H9 (cell line): ENCODE data around the gene ENTPD6. TPM values are rescaled to one million over a fixed set of nuclear protein-coding genes. Genes with fewer than 3 reads are reported as not detected.
A peak's percentile ranks its signal among the peaks of the same experiment; 100 is the strongest.

Experiments
- DNase-seq: peaks from one replicate; pipeline ENCODE4 v3.0.0-alpha.2; 2017
- H2AFZ ChIP-seq: one replicate; pipeline ENCODE4 v1.6.1; 2013; ENCODE audit warnings: mild to moderate bottlenecking, low read length, control low read depth, moderate library complexity
- H2AK5ac ChIP-seq: 2 replicates; pipeline ENCODE4 v1.6.1; 2013; ENCODE audit warnings: low read length, control low read depth, mixed read lengths; ENCODE audit not compliant: insufficient read length
- H2BK120ac ChIP-seq: one replicate; pipeline ENCODE4 v1.6.1; 2013; ENCODE audit warnings: low read depth, mild to moderate bottlenecking, low read length, control low read depth, inconsistent platforms; ENCODE audit not compliant: poor library complexity, severe bottlenecking
- H2BK12ac ChIP-seq: 2 replicates; pipeline ENCODE4 v1.6.1; 2013; ENCODE audit warnings: low read length, control low read depth, mixed read lengths, low read depth; ENCODE audit not compliant: insufficient read length
- H2BK15ac ChIP-seq: 2 replicates; pipeline ENCODE4 v1.6.1; 2013; ENCODE audit warnings: low read depth, low read length, control low read depth
- H2BK20ac ChIP-seq: one replicate; pipeline ENCODE4 v1.6.1; 2013; ENCODE audit warnings: low read depth, mild to moderate bottlenecking, low read length, control low read depth, inconsistent platforms; ENCODE audit not compliant: poor library complexity, severe bottlenecking
- H2BK5ac ChIP-seq: 2 replicates; pipeline ENCODE4 v1.6.1; 2013; ENCODE audit warnings: low read length, control low read depth, mixed read lengths; ENCODE audit not compliant: insufficient read length
- H3K14ac ChIP-seq: 2 replicates; pipeline ENCODE4 v1.6.1; 2013; ENCODE audit warnings: low read length, control low read depth; ENCODE audit not compliant: insufficient read depth
- H3K18ac ChIP-seq: 2 replicates; pipeline ENCODE4 v1.6.1; 2013; ENCODE audit warnings: low read depth, mild to moderate bottlenecking, mixed read lengths, low read length, control low read depth; ENCODE audit not compliant: insufficient read length
- H3K23ac ChIP-seq: 2 replicates; pipeline ENCODE4 v1.6.1; 2013; ENCODE audit warnings: low read length, control low read depth, mixed read lengths, low read depth; ENCODE audit not compliant: insufficient read length
- H3K23me2 ChIP-seq: 2 replicates; pipeline ENCODE4 v1.6.1; 2013; ENCODE audit warnings: low read depth, mild to moderate bottlenecking, mixed read lengths, low read length, control low read depth; ENCODE audit not compliant: insufficient read length, poor library complexity, severe bottlenecking
- H3K27ac ChIP-seq: 2 replicates; pipeline ENCODE4 v1.5.1; 2013; ENCODE audit warnings: low read length, control low read depth, mixed read lengths, low read depth; ENCODE audit not compliant: insufficient read length
- H3K27me3 ChIP-seq: 2 replicates; pipeline ENCODE4 v1.6.1; 2013; ENCODE audit warnings: low read length, control low read depth, inconsistent platforms; ENCODE audit not compliant: insufficient read depth
- H3K4ac ChIP-seq: 2 replicates; pipeline ENCODE4 v1.6.1; 2013; ENCODE audit warnings: low read depth, mild to moderate bottlenecking, control low read depth, inconsistent platforms, low read length, moderate library complexity
- H3K4me1 ChIP-seq: 2 replicates; pipeline ENCODE4 v1.6.1; 2013; ENCODE audit warnings: low read length, control low read depth, inconsistent platforms; ENCODE audit not compliant: insufficient read depth
- H3K4me2 ChIP-seq: 2 replicates; pipeline ENCODE4 v1.6.1; 2013; ENCODE audit warnings: low read length, control low read depth, mixed read lengths; ENCODE audit not compliant: insufficient read length, insufficient read depth
- H3K56ac ChIP-seq: 2 replicates; pipeline ENCODE4 v1.6.1; 2013; ENCODE audit warnings: low read depth, mild to moderate bottlenecking, mixed read lengths, low read length, control low read depth; ENCODE audit not compliant: insufficient read length
- H3K79me1 ChIP-seq: 2 replicates; pipeline ENCODE4 v1.6.1; 2013; ENCODE audit warnings: low read depth, mild to moderate bottlenecking, moderate library complexity, low read length, control low read depth, inconsistent platforms; ENCODE audit not compliant: insufficient read depth, poor library complexity, severe bottlenecking
- H3K79me2 ChIP-seq: 2 replicates; pipeline ENCODE4 v1.6.1; 2013; ENCODE audit warnings: low read length, control low read depth, inconsistent platforms; ENCODE audit not compliant: insufficient read depth
- H3K9ac ChIP-seq: 2 replicates; pipeline ENCODE4 v1.6.1; 2013; ENCODE audit warnings: low read length, control low read depth, mixed read lengths; ENCODE audit not compliant: insufficient read length; ENCODE audit errors: extremely low read depth
- H3K9me3 ChIP-seq: one replicate; pipeline ENCODE4 v1.6.1; 2013; ENCODE audit warnings: low read depth, low read length, inconsistent platforms; ENCODE audit not compliant: control insufficient read depth
- H3T11ph ChIP-seq: one replicate; pipeline ENCODE4 v1.6.1; 2013; ENCODE audit warnings: mild to moderate bottlenecking, low read length, control low read depth, inconsistent platforms
- H4K20me1 ChIP-seq: one replicate; pipeline ENCODE4 v1.6.1; 2013; ENCODE audit not compliant: control insufficient read depth, insufficient read length, insufficient read depth
- H4K5ac ChIP-seq: 2 replicates; pipeline ENCODE4 v1.6.1; 2013; ENCODE audit warnings: low read depth, mild to moderate bottlenecking, mixed read lengths, low read length, control low read depth; ENCODE audit not compliant: insufficient read length
- H4K8ac ChIP-seq: replicated peaks from 2 replicates; pipeline ENCODE4 v1.6.1; 2013; ENCODE audit warnings: low read length, control low read depth, mixed read lengths, low read depth; ENCODE audit not compliant: insufficient read length
- H4K91ac ChIP-seq: 2 replicates; pipeline ENCODE4 v1.6.1; 2013; ENCODE audit warnings: low read depth, mild to moderate bottlenecking, moderate library complexity, mixed read lengths, low read length, control low read depth; ENCODE audit not compliant: insufficient read length
- H3K27ac Mint-ChIP-seq, 3 experiments: 2 replicates in 2 of 3; 3 replicates in 1 of 3; pipeline ENCODE4 v1.8.0; 2020 to 2021; ENCODE audit warnings: mixed read lengths in 3 of 3, mild to moderate bottlenecking in 1 of 3, moderate library complexity in 1 of 3
- H3K27me3 Mint-ChIP-seq: 2 replicates; pipeline ENCODE4 v1.8.0; 2021; ENCODE audit warnings: low read depth, mild to moderate bottlenecking, moderate library complexity, mixed read lengths
- H3K36me3 Mint-ChIP-seq, 3 experiments: 2 replicates in 2 of 3; 3 replicates in 1 of 3; pipeline ENCODE4 v1.8.0; 2020 to 2021; ENCODE audit warnings: low read depth in 3 of 3, mixed read lengths in 3 of 3; ENCODE audit not compliant: insufficient read depth in 1 of 3
- H3K4me1 Mint-ChIP-seq, 2 experiments: 2 replicates each; pipeline ENCODE4 v1.8.0; 2020; ENCODE audit warnings: mixed read lengths in 2 of 2
- H3K4me3 Mint-ChIP-seq, 2 experiments: 2 replicates in 1 of 2; 3 replicates in 1 of 2; pipeline ENCODE4 v1.8.0; 2020 to 2021; ENCODE audit warnings: mild to moderate bottlenecking in 2 of 2, mixed read lengths in 2 of 2, moderate library complexity in 1 of 2
- H3K9me3 Mint-ChIP-seq, 2 experiments: 2 replicates in 1 of 2; 3 replicates in 1 of 2; pipeline ENCODE4 v1.8.0; 2020; ENCODE audit warnings: mild to moderate bottlenecking in 2 of 2, mixed read lengths in 2 of 2, moderate library complexity in 1 of 2
- WGBS: extraction: QIAGEN DNeasy Blood & Tissue Kit; methylation state at CpG from one replicate; pipeline ENCODE4 v1.1.7; 2013; ENCODE audit warnings: missing lambda C conversion rate, low lambda C conversion rate, mixed read lengths; ENCODE audit not compliant: insufficient read length; ENCODE audit errors: extremely low coverage; 5-methylcytosine and 5-hydroxymethylcytosine counted together
- total RNA-seq: library from RNA; stranded (reverse); gene quantifications from 2 replicates; pipeline ENCODE4 v1.2.1, GENCODE V29; 2021
- TF ChIP-seq, protein P1 (sequence below): fragments of 200-600 bp; sonication (generic); conservative IDR thresholded peaks from 3 replicates; pipeline ENCODE4 v1.8.0; 2021; ENCODE audit warnings: antibody characterized with exemption, mild to moderate bottlenecking

Gene ENTPD6
- total RNA-seq, 1 experiment from 2014 or later = 57.4 TPM

- Histone ChIP-seq H3K4me2 (no peak overlapping the region), H4K20me1 (no peaks in the 10 kb centered on the region), H3K4me1 (no peaks in the 10 kb centered on the region), H3T11ph (no peak overlapping the region), H2AK5ac (no peak overlapping the region), H3K18ac (no peak overlapping the region), H2BK5ac (no peak overlapping the region), H3K23ac (no peak overlapping the region), H3K79me1 (no peaks in the 10 kb centered on the region), H4K91ac (no peak overlapping the region), H3K14ac (no peak overlapping the region), H2BK20ac (no peak overlapping the region), H2BK12ac (no peak overlapping the region), H2BK15ac (no peak overlapping the region), H3K27me3 (no peaks in the 10 kb centered on the region), H2BK120ac (no peak overlapping the region), H3K4ac (no peak overlapping the region), H2AFZ (no peak overlapping the region), H3K9me3 (no peaks in the 10 kb centered on the region), H4K5ac (no peak overlapping the region), H3K56ac (no peak overlapping the region), H3K27ac (no peak overlapping the region), H3K9ac (no peak overlapping the region), H3K23me2 (no peaks in the 10 kb centered on the region), H4K8ac (no peak overlapping the region), H3K79me2 (peaks cover 3% of the 10 kb centered on the region; the same call in 1 of the 2 replicates)
- Mint-ChIP-seq H3K27ac (no peak overlapping the region), H3K4me1 (peaks cover 0 to 10% of the 10 kb centered on the region in 2 experiments; a peak in 1 of 4 replicates), H3K27me3 (no peaks in the 10 kb centered on the region), H3K9me3 (peaks cover 17 to 19% of the 10 kb centered on the region in 2 experiments; a peak in 4 of 5 replicates), H3K36me3 (peaks cover 47 to 54% (median 48%) of the 10 kb centered on the region in 3 experiments), H3K4me3 (no peak overlapping the region)
- WGBS = no CpG with 5 or more reads among the region's 8 CpGs
- DNase-seq = peak; percentile 13
- TF ChIP-seq, protein P1, sequence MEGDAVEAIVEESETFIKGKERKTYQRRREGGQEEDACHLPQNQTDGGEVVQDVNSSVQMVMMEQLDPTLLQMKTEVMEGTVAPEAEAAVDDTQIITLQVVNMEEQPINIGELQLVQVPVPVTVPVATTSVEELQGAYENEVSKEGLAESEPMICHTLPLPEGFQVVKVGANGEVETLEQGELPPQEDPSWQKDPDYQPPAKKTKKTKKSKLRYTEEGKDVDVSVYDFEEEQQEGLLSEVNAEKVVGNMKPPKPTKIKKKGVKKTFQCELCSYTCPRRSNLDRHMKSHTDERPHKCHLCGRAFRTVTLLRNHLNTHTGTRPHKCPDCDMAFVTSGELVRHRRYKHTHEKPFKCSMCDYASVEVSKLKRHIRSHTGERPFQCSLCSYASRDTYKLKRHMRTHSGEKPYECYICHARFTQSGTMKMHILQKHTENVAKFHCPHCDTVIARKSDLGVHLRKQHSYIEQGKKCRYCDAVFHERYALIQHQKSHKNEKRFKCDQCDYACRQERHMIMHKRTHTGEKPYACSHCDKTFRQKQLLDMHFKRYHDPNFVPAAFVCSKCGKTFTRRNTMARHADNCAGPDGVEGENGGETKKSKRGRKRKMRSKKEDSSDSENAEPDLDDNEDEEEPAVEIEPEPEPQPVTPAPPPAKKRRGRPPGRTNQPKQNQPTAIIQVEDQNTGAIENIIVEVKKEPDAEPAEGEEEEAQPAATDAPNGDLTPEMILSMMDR = no peak
Observed at GRCh38 chr20:25258476-25258805, 62.9 kb downstream of the ENTPD6 start.
